Heart left ventricle (tissue), 13 donors: ENCODE measurements around the gene THAP11.

Experiments
- CTCF ChIP-seq, 12 donors: fragments of 200-600 bp; sonication (generic) in 4 of 12; IDR thresholded peaks; one replicate each; pipeline versions ENCODE4 v1.5.0 to v1.8.0; 2018 to 2022; ENCODE audit warnings: antibody characterized with exemption in 12 of 12, mild to moderate bottlenecking in 5 of 12
- POLR2A ChIP-seq, 2 donors: fragments of 450-650 bp; IDR thresholded peaks; one replicate each; pipeline ENCODE4 v1.6.1; 2017; ENCODE audit warnings: antibody characterized with exemption in 2 of 2, mild to moderate bottlenecking in 2 of 2, moderate library complexity in 2 of 2
- donor health status: ischemic (EF 13 %, LVEDD 7.1; RV severe dilation, severe dysfunction).
- donor health status: DM: no; HTN: yes; CAD: no.
- donor health status: DM: no; HTN: no; CAD: no.
- donor health status: ischemic (EF 25% LVEDD 6.9; RV normal size, moderate dysfunction).
- donor health status: ischemic (EF 25% LVEDD 5.7; RV mildly dilated, moderate dysfunction).
- donor health status: ischemic (EF 35%, LVEDD 5.7; RV mildly dilated, moderate dysfunction).
- donor health status: nonischemic (EF 11% LVEDD 7.7; RV severe dilation, severe dysfunction).
- donor health status: DM: yes; HTN: yes; CAD: no.
- donor health status: PGD.
- donor health status: ischemic (EF 29% LVEDD 5.4; RV normal size, mild dysfunction).
- donor health status: nonischemic (EF 23%, LVEDD 6.1; RV moderate dilation, normal function).

DNA sequence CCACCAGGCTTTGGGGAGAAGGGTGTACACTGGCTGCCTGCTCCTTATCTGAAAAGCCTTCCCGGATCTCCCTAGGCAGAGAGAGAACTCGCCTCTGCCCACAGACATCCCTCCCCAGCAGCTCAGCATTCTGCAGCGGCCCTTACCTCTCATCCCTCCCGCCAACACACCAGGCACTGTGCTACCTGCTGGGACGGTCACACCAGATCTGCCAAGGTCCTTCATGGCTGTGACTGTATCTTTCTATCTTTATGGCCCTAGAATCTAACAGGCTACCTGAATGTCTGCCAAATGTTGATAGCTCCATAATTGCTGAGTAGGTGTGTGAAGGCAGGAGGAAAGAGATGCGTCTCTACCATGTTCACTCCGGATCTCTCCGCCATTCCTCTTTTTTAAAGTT lies 27.6 kb upstream of the THAP11 start:
- TF ChIP-seq CTCF (IDR thresholded peaks at IDR 0.05): no peak
- TF ChIP-seq POLR2A (IDR thresholded peaks at IDR 0.05): no peak
